Fibroblast of the conjunctiva (primary cell): ENCODE data around the gene AKT1S1.
A peak's percentile ranks its signal among the peaks of the same experiment; 100 is the strongest.

ENCODE experiments used
- DNase-seq: peaks from one replicate; pipeline ENCODE4 v3.0.0-alpha.2; 2010; ENCODE audit warnings: low read depth

The AKT1S1 gene

DNA sequence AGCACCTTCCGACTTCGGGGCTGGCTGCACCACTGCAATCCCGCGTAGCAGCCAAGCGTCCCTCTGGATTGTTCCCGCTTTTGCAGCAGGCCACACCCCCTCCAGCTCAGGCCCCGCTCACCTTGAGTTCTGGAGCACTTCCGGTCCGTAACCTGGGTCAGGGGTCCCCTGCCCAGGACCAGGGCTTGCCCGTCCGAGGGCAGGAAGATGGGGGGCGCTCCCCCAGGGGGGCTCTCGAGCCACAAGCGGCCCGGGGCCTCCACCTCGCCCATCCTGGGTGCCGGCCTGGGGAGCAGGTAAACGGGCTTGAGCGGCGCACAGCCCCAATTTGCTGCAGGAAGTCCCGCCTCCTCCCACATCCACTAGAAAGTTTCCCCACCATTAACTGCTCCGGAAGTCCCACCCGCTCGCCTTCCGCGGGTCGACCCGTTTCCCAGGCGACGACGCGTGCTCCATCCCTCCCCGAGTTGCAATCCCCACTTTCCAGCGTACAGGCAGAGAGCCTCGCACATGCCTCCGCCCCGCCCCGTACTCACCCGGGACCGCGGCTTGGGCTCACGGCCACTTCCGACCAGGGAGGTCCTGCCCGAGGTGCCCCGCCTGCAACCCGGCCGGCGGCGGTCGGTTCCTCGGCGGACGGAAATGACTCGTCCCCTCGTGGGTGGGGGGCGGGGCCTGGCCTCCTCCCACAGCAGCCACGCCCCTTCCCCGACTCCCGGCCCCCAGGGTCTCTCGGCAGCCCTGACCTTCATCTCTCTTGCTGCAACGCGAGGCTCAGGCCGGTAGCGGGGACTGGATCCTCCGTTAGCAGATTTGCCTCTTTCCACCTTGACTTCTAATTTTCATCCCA lies 10.0 kb downstream of the AKT1S1 start, which contains the start of gene PNKP:
Gene PNKP (minus strand): TSS at position 644 of the 850 bp plus-strand sequence. CDS start 372 bp downstream, at position 272.
- peak; percentile 83 for DNase-seq

DNA sequence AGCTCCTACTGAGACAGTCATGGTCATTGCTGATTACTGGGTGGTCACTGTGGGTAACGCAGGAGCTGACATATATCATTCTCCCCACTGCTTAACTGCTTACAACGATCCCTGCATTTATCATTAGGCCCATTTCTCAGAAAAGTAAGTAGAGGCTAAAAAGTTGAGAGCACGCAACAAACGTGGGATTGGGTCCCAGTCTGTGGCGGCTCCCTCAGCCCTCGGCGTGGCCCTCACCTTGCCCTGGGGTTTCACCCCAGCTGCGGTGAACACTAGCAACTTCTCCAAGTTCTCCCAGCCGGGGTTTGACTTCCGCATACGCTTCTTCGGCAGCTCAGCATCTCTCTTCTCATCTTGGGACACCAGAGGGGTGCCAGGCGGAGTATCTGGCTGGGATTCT lies 12.3 kb downstream of the AKT1S1 start:
- no peak for DNase-seq

DNA sequence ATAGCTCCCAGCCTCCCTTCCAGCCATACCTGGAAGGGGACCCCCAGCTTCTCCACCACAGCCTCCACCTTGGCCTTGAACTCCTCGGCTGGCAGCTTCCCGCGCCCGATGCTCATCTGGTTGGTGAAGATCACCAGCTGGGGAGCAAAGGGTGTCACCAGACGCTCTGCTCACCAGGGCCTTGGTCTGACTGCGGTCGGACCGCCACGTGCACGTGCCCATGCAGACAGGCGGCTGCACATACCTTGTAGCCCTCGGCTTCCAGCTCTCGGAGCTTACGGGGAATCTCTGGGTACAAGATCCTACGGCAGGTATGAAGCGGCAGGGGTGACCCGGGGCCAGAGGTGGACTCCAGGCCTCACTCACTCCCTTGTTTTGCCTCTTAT lies 13.2 kb downstream of the AKT1S1 start:
- DNase-seq, result no peak

DNA sequence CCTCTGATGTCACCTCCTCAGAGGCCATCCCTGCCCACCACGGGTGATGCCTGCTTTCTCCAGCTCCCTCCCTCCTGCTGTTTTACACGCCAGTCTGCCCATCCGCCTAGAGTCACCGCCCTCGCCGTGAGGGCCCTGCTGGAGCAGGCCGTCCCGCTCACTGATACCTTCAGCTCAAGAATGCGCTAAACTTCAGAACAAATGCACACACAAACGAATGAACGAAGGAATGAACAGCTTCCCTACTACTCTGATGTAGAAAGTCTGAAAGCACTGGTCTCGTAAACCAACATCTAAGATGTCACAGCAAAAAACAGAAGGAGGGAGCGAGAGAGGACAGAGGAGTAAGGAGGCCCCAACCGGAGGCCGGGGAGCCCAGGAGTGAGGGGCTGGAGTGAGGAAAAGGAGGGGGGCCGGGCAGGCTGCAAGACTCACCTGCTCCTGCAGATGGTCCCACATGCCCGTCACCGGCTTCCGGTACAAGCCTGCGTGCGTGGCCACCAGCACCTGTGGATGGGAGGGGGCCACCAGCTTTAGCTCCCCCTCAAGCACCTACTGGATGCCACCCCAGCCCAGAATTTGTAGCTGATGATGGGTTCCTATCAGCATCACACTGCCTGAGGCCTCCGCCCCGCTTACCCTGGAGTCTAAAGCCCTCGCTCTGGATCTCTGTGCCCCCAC lies 13.8 kb downstream of the AKT1S1 start:
- DNase-seq, result no peak

DNA sequence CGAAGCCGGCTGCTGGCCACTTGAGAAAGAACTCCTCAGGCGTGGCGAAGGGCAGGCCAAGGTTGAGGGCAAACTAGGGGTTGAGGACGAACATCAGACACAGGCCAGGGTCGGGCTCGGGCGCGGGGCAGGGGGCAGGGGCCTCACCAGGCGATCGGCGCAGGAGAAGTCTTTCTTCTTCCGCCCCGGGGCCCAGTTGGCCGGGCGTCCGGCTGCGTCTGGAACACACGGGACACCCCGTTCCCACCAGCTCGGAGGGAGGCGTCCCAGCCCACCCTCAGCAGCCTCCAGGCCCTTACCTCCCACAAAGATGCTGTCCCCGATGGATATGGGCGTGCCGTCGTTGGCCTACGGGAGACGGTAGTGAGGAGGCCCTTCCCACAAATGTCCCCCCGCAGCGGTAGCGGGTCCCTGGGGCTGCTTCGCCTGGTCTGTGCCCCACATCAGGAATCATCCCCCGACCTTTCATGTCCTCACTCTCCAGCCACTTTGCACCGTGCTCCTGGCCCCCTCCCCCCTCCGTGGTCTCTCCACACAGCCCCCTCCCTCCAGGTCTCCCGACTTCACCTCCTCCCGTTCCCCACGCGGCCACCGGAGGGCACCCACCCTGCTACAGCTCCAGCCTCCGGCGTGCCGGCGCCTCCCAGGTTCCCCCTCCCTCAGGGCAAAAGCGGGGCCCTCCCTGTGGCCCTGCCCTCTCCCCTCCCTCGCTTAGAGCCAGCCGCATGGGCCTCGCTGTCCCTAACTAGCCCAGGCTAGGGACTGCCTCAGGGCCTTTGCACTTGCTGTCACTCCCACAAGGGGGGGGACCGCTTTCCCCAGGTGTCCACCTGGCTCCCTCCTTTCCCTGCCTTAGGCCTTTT lies 14.5 kb downstream of the AKT1S1 start:
- no peak for DNase-seq

DNA sequence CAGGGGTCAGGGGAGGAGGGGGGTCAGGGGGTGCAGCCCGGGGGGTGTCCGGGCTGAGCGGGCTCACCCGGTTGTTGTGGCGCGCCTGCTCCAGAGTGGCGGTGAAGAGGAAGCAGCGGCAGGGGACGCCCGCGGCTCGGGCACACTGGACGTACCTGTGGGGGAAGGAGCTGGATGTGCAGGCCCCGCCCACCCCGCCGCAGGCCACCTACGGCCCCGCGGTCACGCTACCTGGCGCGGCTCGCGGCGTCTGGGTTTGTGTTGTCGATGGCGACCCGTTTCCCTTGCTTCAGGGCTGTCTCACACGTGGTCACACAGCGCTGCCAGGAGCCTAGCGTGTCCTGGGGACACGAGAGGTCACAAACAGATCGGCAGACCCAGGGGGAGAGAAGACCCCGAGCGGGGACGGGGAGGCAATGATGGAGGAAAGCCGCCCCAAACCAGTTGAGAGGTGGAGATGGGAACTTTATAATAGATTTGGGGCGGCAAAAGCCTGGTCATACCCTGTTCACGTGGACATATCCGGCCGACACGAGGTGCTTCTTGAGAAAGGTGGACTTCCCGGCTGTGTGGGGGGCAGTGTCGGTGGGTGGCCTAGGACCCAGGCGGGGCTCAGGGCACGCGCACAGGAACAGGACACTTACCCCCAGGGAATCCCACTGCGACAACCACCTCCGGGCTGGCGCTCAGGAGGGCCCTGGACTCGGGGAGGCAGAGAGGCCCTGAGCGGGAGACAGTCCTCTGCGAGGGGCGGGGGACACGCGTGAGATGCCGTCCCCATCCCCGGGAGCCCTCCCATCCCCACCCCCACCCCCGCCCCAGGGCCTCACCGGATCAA lies 15.4 kb downstream of the AKT1S1 start:
- DNase-seq, result no peak

DNA sequence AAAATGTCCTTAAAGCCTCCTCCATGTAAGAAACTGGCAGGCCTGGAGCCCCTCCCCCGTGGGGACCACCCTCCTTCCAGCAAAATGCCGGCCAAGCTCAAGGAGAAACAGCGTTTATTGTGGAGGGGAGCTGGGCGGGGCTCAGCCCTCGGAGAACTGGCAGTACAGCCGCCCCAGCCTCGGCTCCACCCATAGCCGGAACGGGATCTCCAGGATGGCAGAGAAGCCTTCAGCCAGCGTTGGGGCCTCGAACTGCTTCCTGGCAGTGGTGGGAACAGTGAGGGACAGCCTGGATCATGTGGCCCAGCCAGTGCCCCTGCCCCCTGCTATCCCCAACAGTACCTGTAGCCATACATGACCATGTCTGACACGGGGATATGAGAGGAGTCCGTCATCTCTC lies 16.0 kb downstream of the AKT1S1 start:
- peak; percentile 35 for DNase-seq

DNA sequence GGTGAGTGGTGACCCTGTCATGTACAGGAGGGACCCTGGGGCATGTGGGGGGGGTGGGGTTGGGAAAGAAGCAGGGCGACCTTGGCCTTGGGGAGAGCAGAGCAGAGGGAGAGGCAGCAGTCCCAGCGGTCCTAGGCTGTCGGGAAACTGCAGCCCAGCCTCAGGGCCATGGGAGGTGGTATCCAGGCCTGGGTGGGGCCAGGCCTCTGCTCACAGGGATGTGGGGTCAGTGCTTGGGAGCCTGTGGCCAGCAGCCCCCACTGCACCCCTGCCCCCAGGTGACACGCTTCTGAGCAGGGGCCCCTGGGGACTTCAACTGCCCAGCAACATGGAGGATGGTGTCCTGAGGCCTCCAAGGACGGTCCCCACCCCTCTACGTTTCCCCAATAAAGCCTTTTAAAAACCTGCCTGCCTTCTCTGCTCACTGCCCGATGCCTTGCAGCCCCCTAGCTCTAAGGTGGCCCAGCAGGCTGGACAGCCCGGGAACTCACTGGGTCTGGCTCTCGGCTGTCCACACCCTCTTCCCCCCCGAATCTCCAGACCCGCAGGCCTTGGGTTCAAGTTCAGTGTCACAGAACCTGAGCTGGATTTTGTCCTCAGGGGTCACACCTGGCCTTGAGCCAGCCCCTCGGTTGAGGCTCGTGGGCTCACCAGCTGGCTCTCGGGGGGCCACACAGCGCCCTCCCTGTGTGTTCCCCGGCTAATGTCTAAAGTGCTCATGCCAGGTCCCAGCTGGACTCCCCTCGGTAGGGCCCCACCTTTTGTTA lies 16.6 kb downstream of the AKT1S1 start:
- no peak for DNase-seq

DNA sequence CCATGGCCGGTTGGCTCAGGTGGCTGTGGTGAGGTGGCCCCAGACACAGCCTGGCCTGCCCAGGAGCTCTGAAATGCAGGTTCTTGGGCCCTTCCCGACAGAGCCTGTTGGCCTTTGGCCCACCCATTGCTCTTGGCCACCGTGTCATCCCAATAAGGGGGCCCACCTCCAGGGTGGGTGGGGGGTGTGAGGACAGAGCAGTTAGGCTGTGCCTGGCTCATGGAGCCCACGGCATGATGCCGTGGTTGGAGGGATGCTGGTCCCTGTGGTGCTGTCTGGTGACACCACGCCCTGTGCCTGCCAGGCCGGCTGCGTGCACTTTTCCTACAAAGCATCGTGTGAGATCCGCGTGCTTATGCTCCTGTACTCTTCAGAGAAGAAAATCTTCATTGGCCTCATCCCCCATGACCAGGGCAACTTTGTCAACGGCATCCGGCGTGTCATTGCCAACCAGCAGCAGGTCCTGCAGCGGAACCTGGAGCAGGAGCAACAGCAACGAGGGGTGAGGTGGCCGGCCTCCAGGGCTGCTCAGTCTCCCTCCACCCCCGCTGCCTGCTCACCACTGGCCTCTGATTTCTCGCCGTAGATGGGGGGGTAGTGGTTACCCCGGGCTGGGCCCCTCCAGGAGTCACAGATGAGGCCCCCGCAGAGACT lies 17.3 kb downstream of the AKT1S1 start:
- DNase-seq, result no peak

DNA sequence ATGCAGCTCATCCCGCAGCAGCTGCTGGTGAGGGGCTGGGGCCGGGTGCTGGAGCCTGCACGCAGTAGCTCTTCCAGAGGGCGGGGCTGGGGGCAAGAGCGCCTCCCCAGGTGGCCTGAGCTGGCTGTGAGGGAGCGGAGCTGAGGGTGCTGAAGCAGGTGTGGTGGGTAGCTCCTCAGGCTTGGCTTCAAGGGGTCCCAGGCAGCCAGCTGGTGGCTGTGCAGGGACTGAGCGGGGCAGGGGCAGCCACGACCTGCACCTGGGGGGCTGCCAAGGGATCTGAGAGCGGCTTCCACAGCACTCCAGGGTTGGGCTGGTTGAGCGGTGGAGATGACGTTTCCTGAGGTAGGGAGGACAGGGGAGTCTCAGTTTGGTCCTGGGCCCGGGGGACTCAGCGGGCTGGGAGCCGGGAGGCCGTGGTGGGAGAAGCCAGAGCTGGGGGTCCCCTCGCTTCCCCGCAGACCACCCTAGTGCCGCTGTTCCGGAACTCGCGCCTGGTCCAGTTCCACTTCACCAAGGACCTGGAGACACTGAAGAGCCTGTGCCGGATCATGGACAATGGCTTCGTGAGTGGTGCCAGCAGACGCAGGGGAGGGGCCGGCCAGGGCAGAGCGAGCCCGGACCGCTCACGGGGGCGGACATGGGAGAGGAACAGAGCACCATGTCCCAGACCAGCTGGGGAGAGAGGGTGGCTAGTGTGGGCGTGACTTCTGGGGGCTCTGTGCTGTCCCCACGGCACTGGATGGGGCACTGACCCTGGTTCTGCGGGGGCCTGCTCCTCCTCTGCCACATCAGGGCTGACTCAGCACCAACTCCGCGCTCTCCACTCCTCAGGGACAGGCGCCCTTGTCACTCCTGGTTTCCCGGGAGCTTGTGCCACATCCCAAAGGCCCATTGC lies 18.8 kb downstream of the AKT1S1 start:
- no peak for DNase-seq

DNA sequence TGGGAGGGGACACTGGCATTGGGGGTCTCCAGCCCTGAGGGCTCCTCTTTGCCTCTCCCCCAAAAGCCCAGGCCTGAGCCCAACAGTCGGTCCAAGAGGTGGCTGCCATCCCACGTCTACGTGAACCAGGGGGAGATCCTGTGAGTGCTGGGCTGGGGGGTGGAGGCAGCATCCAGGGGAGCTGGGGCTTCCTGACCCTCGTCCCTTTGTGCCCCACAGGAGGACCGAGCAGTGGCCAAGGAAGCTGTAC lies 19.4 kb downstream of the AKT1S1 start:
- no peak for DNase-seq

DNA sequence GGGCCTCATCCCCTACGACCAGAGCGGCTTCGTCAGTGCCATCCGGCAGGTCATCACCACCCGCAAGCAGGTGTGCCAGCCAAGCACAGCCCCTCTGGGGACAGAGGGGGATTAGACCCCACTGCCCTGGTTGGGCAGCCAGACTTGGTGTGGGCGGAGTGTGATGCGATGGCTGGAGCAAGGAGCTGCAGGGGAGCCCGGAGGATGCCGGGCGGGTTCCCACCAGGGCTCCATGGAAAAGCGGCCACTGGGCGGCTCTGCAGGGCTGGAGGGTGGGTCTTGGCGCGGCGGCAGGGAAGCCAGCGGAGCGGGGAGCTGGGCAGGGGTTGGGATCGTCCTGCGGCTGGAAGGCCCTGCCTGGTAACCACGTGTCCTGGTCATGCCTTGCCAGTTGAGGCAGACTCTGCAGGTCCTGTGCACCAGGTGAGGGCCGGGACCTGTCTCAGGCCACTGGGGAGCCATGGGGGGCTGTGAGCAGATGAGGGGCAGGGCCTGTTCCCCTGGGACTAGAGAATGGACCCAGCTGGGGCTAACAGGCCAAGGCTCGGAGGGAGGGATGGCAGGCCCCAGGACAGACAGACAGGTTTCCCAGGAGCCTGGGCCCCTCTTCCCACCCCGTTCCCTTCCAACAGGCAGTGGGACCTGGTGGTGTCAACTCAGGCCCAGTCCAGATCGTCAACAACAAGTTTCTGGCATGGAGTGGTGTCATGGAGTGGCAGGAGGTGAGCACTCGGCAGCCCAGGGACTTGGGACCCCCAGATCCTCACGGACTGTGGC lies 19.9 kb downstream of the AKT1S1 start:
- DNase-seq, result no peak

DNA sequence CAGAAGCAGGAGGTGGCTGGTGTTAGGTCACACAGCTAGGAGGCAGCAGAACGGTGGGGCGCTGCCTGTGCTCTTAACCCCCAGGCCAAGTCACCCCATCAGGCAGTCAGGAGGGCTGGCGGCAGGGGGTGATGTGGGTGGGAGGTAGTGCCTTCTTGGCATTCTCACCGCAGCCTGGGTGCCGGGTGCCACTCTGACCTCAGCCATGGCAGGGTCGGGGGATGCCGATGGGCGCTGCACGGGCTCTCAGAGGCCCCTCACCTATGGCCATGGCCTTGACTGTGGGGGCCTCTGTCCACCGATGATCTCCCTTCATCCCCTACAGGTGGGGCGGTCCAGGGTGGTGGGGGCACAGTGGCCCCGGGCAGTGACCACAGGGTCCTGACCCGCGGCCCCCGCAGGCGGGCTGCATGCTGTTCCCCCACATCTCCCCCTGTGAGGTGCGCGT lies 20.6 kb downstream of the AKT1S1 start:
- no peak for DNase-seq

DNA sequence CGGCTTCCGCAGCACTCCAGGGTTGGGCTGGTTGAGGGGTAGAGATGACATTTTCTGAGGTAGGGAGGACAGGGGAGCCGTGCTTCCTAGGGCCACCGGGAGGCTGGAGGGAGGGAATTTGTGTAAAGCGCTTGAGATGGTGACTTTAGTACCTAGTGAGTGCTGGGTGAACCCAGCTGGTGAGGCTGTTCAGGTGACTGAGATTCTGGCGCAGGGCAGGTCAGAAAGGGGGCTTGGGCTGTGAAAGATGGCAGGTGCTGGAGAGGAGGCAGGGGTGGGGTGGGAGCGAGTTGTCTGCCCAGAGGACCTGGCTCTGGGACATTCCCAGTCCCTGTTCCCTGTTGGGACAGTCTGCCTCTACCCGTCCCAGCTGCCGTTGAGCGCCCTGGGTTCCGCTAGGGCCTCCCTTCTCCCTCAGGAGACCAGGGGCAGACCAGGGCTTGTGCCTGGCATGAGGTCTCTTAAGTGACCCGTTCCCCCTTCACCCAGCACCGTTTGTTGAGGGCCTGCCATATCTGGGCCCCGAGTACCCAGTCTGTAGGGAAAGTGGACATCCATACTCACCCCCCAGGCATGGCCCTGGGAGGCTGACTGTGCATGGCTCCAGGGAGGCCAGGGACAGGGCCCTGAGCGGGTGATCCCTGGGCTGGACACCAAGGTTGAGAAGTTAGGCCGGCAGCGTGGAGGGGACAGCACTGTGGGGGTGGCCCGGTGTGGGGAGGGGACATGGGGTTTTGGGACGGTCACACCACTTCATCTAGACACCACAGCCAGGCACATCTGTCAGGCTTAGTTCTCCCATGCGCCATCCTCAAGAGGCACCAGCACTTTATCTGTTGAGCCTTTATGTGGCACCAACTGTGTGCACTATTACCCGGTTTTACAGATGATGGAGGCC lies 21.2 kb downstream of the AKT1S1 start:
- no peak for DNase-seq

DNA sequence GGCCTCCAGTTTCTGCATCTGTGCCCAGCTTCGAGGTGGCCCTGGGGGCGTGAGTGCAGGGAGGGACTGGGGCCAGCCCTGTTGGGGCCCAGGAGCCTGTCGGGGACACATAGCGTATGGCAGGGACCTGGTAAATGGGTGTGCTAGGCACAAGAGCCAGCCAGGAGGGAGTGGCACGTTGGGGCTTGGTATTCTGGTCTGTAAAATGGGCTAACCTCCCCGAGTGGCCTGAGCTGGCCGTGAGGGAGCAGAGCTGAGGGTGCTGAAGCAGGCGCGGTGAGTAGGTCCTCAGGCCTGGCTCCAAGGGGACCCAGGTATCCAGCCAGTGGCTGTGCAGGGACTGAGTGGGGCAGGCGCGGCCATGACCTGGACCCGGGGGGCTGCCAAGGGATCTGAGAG lies 21.9 kb downstream of the AKT1S1 start:
- DNase-seq, result no peak

DNA sequence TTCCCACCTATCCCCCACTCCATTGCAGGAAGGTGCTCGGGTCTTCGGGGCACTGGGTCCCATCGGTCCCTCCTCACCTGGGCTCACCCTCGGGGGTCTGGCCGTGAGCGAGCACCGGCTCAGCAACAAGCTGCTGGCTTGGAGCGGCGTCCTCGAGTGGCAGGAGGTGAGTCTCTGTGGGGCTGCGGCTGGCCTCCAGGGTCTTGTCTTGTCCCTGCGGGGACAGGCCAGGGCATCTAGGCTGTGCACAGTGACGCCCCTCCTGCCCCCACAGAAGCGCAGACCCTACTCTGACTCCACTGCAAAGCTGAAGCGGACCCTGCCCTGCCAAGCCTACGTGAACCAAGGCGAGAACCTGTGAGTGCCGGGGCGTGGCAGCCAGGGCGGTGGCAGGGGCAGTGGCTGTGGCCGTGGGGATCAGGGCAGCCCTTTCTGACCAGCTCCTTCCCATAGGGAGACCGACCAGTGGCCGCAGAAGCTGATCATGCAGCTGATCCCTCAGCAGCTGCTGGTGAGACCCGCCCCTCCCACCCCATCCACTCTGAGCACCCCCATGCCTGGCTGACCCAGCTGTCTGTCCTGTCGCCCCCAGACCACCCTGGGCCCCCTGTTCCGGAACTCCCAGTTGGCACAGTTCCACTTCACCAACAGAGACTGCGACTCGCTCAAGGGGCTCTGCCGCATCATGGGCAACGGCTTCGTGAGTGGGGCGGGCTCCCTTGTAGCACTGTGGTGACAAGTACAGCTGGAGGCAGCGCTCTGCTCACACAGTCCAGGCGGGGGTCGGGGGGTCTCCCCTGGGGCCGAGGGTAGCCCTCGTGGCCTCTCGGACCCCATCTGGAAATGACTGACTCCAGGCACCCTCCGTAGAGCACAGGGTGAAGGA lies 22.5 kb downstream of the AKT1S1 start:
- DNase-seq, result no peak
